Epithelial cell of esophagus (primary cell): Measurements from ENCODE around the gene TAF1D.
A peak's percentile ranks its signal among the peaks of the same experiment; 100 is the strongest.

Experiments used
- DNase-seq: peaks from one replicate; pipeline ENCODE4 v3.0.0; 2010; ENCODE audit warnings: low read depth
- H3K4me3 ChIP-seq: 2 replicates; pipeline ENCODE4 v1.5.1; 2011; ENCODE audit warnings: mild to moderate bottlenecking, low read length, control low read depth
- CTCF ChIP-seq: IDR thresholded peaks from 2 replicates; pipeline ENCODE4 v1.5.1; 2011; ENCODE audit warnings: low read depth, mild to moderate bottlenecking, low read length, control low read depth, inconsistent platforms; ENCODE audit not compliant: insufficient read depth; ENCODE audit errors: missing control alignments

Gene TAF1D

GRCh38 chr11:93773601-93774200, 32.4 kb upstream of the TAF1D start:
- TF ChIP-seq CTCF: no peak
- H3K4me3 ChIP-seq: no peak overlapping the region
- no peak for DNase-seq

- TF ChIP-seq CTCF: no peak
- no peak overlapping the region for H3K4me3 ChIP-seq
- no peak for DNase-seq
These were observed 31.8 kb upstream of the TAF1D start for GRCh38 chr11:93773045-93773477.

GRCh38 chr11:93772123-93772522, 30.8 kb upstream of the TAF1D start:
- DNase-seq: no peak
- no peak for TF ChIP-seq CTCF
- H3K4me3 ChIP-seq: no peak overlapping the region

- TF ChIP-seq CTCF: no peak
These were observed 28.9 kb upstream of the TAF1D start for GRCh38 chr11:93770160-93770559.

GRCh38 chr11:93767018-93767417, 25.7 kb upstream of the TAF1D start:
- TF ChIP-seq CTCF: no peak
- DNase-seq: no peak
- no peak overlapping the region for H3K4me3 ChIP-seq

More at GRCh38 chr11:93770160-93770559, 28.9 kb upstream of the TAF1D start:
- no peak for DNase-seq
- no peak overlapping the region for H3K4me3 ChIP-seq

- TF ChIP-seq CTCF: no peak
- H3K4me3 ChIP-seq: no peak overlapping the region
- peak; percentile 16 for DNase-seq
These were observed 25.2 kb upstream of the TAF1D start for GRCh38 chr11:93766504-93766903.

GRCh38 chr11:93765551-93765950, 24.3 kb upstream of the TAF1D start:
- H3K4me3 ChIP-seq: no peak overlapping the region
- no peak for TF ChIP-seq CTCF
- no peak for DNase-seq
